GM23338 (cell line): ENCODE measurements around the gene GPC5. TPM values are rescaled to one million over a fixed set of nuclear protein-coding genes. Genes with fewer than 3 reads are reported as not detected.

Experiments
- ATAC-seq: fragments of 200-7000 bp; cut with Tn5 transposase; 3 replicates; pipeline ENCODE4 v1.9.1; 2020
- DNase-seq: peaks from one replicate; pipeline ENCODE4 v3.0.0-alpha.2; 2015; ENCODE audit warnings: low spot score
- H2AFZ ChIP-seq: fragments of 200-600 bp; sonication (generic); 2 replicates; pipeline ENCODE4 v1.8.0; 2016; ENCODE audit warnings: antibody characterized with exemption, mild to moderate bottlenecking, moderate library complexity
- H3F3A ChIP-seq: fragments of 200-600 bp; sonication (generic); replicated peaks from 2 replicates; pipeline ENCODE4 v1.8.0; 2017; ENCODE audit warnings: antibody characterized with exemption, mixed run types, low read depth
- H3K27ac ChIP-seq: fragments of 200-600 bp; sonication (generic); 2 replicates; pipeline ENCODE4 v1.6.1; 2016; ENCODE audit warnings: low read depth
- H3K27me3 ChIP-seq: fragments of 200-600 bp; sonication (generic); 2 replicates; pipeline ENCODE4 v1.8.0; 2016; ENCODE audit warnings: mild to moderate bottlenecking, mixed run types, moderate library complexity; ENCODE audit not compliant: insufficient read depth
- H3K36me3 ChIP-seq: fragments of 200-600 bp; sonication (generic); 2 replicates; pipeline ENCODE4 v1.8.0; 2016; ENCODE audit warnings: mild to moderate bottlenecking; ENCODE audit not compliant: insufficient read depth
- H3K4me1 ChIP-seq: fragments of 200-600 bp; sonication (generic); 2 replicates; pipeline ENCODE4 v1.8.0; 2016; ENCODE audit warnings: mild to moderate bottlenecking, moderate library complexity; ENCODE audit not compliant: insufficient read depth
- H3K4me2 ChIP-seq: fragments of 200-600 bp; sonication (generic); 2 replicates; pipeline ENCODE4 v1.7.1; 2017; ENCODE audit warnings: mixed run types
- H3K4me3 ChIP-seq: fragments of 200-600 bp; sonication (generic); 2 replicates; pipeline ENCODE4 v1.6.1; 2016; ENCODE audit warnings: mixed run types
- H3K79me2 ChIP-seq: fragments of 200-600 bp; sonication (generic); replicated peaks from 2 replicates; pipeline ENCODE4 v1.8.0; 2017; ENCODE audit warnings: mild to moderate bottlenecking; ENCODE audit not compliant: insufficient read depth
- H3K9me2 ChIP-seq: fragments of 200-600 bp; sonication (generic); 2 replicates; pipeline ENCODE4 v1.8.0; 2017; ENCODE audit not compliant: insufficient read depth
- H4K20me1 ChIP-seq: fragments of 200-600 bp; sonication (generic); replicated peaks from 2 replicates; pipeline ENCODE4 v1.8.0; 2017; ENCODE audit warnings: mild to moderate bottlenecking; ENCODE audit not compliant: insufficient read depth
- H3K27ac Mint-ChIP-seq: 2 replicates; pipeline ENCODE4 v1.8.0; 2020; ENCODE audit warnings: inconsistent platforms, mild to moderate bottlenecking, moderate library complexity, mixed read lengths
- H3K27me3 Mint-ChIP-seq: 3 replicates; pipeline ENCODE4 v1.8.0; 2022; ENCODE audit warnings: low read depth, mild to moderate bottlenecking, moderate library complexity, mixed read lengths, inconsistent platforms; ENCODE audit not compliant: insufficient read depth, poor library complexity
- H3K36me3 Mint-ChIP-seq: 3 replicates; pipeline ENCODE4 v1.8.0; 2021; ENCODE audit warnings: low read depth, mild to moderate bottlenecking, inconsistent platforms, moderate library complexity, mixed read lengths
- H3K4me1 Mint-ChIP-seq: 3 replicates; pipeline ENCODE4 v1.8.0; 2020; ENCODE audit warnings: mild to moderate bottlenecking, inconsistent platforms, mixed read lengths
- H3K4me3 Mint-ChIP-seq: 3 replicates; pipeline ENCODE4 v1.8.0; 2021; ENCODE audit warnings: moderate library complexity, mild to moderate bottlenecking, inconsistent platforms, mixed read lengths
- H3K9me3 Mint-ChIP-seq: 3 replicates; pipeline ENCODE4 v1.8.0; 2020; ENCODE audit warnings: moderate library complexity, mild to moderate bottlenecking, inconsistent platforms, mixed read lengths
- EZH2 ChIP-seq: fragments of 200-600 bp; sonication (generic); IDR thresholded peaks from one replicate; pipeline ENCODE4 v1.8.0; 2017; ENCODE audit warnings: antibody characterized with exemption, mild to moderate bottlenecking, low read depth; ENCODE audit not compliant: unreplicated experiment
- EZH2phosphoT487 ChIP-seq: fragments of 200-600 bp; sonication (generic); IDR thresholded peaks from one replicate; pipeline ENCODE4 v1.8.1; 2018; ENCODE audit warnings: antibody characterized with exemption; ENCODE audit not compliant: unreplicated experiment
- JUNB ChIP-seq: IDR thresholded peaks from one replicate; pipeline ENCODE4 v1.6.1; 2016; ENCODE audit warnings: antibody characterized with exemption; ENCODE audit not compliant: unreplicated experiment
- NANOG ChIP-seq: IDR thresholded peaks from 2 replicates; pipeline ENCODE4 v1.6.1; 2016; ENCODE audit warnings: antibody characterized with exemption, borderline replicate concordance
- POLR2AphosphoS5 ChIP-seq: IDR thresholded peaks from 2 replicates; pipeline ENCODE4 v1.6.1; 2016; ENCODE audit warnings: antibody characterized with exemption, low read depth
- STAT1 ChIP-seq: IDR thresholded peaks from one replicate; pipeline ENCODE4 v1.6.1; 2016; ENCODE audit warnings: antibody characterized with exemption; ENCODE audit not compliant: unreplicated experiment
- ZNF114 ChIP-seq: fragments of 250-450 bp; sonication (Bioruptor Pico); IDR thresholded peaks from 2 replicates; pipeline ENCODE4 v1.5.0; 2020; ENCODE audit warnings: mild to moderate bottlenecking, moderate library complexity
- ZNF331 ChIP-seq: fragments of 250-450 bp; sonication (Bioruptor Pico); IDR thresholded peaks from 2 replicates; pipeline ENCODE4 v1.5.0; 2020; ENCODE audit warnings: low read depth, mild to moderate bottlenecking, moderate library complexity
- ZNF462 ChIP-seq: fragments of 250-450 bp; sonication (Bioruptor Pico); IDR thresholded peaks from 2 replicates; pipeline ENCODE4 v1.5.0; 2020; ENCODE audit warnings: mild to moderate bottlenecking, moderate library complexity
- polyA plus RNA-seq: library from polyadenylated mRNA; unstranded; fragments of >200 nt; fragmentation: Nextera tagmentation; extraction: Ambion mirVana; gene quantifications from 2 replicates; pipeline ENCODE4 v1.2.1, GENCODE V29; 2016
- total RNA-seq: library from RNA; depleted of rRNA; stranded (reverse); fragments of >200 nt; shearing (Covaris generic); gene quantifications from 2 replicates; pipeline ENCODE4 v1.2.3, GENCODE V29; 2014

GPC5 gene
- total and polyA plus RNA-seq, 2 experiments from 2014 or later: 0.95 to 1.1 TPM

DNA sequence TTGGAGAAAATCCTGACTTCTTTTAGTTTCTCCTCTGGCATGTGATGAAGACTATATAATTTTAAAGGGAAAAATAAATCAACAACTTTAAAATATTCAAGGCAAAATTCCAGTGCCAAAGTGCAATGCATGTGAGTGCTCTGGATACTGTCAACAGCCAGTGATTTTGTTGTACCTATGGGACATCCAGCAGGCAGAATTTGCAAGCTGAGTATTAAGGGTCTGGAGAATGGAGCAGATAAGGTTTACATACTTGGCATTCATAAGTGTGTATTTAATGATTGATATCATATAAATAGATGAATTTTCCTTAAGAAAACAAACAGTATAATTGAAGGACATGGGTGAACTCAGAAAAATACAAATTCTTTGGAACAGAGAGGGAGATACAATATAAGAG is 703.4 kb downstream of the GPC5 start (continued):
- TF ChIP-seq ZNF462 (CRISPR knock-in tag) (no peak), JUNB (no peak), EZH2phosphoT487 (no peak), NANOG (no peak), EZH2 (no peak)

DNA sequence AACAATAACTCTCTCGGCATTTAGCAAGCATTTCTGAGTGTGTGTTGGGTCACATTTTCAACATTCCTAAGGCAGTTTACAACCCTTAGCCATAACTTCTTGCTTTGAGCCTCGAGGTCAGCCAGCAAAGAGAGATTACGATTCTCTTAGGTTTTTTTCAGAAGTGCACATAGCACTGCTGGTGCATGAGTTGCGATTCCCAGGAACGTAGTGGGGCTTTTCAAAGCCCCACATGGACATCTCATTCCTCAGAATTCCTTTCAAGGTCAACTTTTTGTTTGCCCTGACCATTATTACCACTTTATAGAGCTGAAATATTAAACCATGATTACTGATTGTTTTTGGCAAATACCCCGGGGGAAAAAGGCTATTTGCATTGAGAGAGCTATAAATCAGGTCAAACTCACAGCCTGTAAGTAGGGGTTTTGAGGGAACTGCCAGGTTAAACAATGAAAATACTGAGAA is 705.3 kb downstream of the GPC5 start:
- H3K27me3 Mint-ChIP-seq: no peaks in the 10 kb centered on the region
- Histone ChIP-seq H3K4me1 (0 out of 2 replicates have a peak, but pooled peaks cover 5% of the 10 kb centered on the region), H3K4me2 (no peak overlapping the region), H4K20me1 (no peaks in the 10 kb centered on the region), H3K9me2 (no peaks in the 10 kb centered on the region), H3K36me3 (no peaks in the 10 kb centered on the region), H2AFZ (peak overlapping the region; percentile 6; the same call in 1 of the 2 replicates), H3K27ac (no peak overlapping the region), H3K4me3 (no peak overlapping the region), H3K79me2 (no peaks in the 10 kb centered on the region), H3F3A (no peaks in the 10 kb centered on the region), H3K27me3 (no peaks in the 10 kb centered on the region)
- peak; percentile 17 for DNase-seq
- ATAC-seq: no peak; the same call in 2 of the 3 replicates
- H3K27ac Mint-ChIP-seq: no peak overlapping the region
- H3K9me3 Mint-ChIP-seq: no peaks in the 10 kb centered on the region
- H3K4me1 Mint-ChIP-seq: no peaks in the 10 kb centered on the region; the same call in 2 of the 3 replicates
- H3K4me3 Mint-ChIP-seq: no peak overlapping the region
- H3K36me3 Mint-ChIP-seq: no peaks in the 10 kb centered on the region
- TF ChIP-seq ZNF462 (CRISPR knock-in tag): no peak
- TF ChIP-seq POLR2AphosphoS5: no peak
- TF ChIP-seq EZH2phosphoT487: no peak
- no peak for TF ChIP-seq ZNF331
- no peak for TF ChIP-seq NANOG
- TF ChIP-seq STAT1: no peak
- TF ChIP-seq ZNF114 (CRISPR knock-in tag): no peak
